ENCODE results near the gene MUC5B.
"Not testable (repeated sequence)": the region's sequence is repeated elsewhere in the genome, so short reads cannot be mapped to it uniquely, and the experiment has no call there.

MUC5B gene

GRCh38 chr11:1180171-1180570 lies 42.7 kb upstream of the MUC5B start:
- Histone ChIP-seq H3K4me1 (ENCODE audit: control insufficient read depth, insufficient read depth, low read length) (peaks cover 18% of the 10 kb centered on the region), H3K9me3 (ENCODE audit: control insufficient read depth, low read length) (no peaks in the 10 kb centered on the region), H3K36me3 (ENCODE audit: control insufficient read depth, insufficient read depth, low read length) (peaks cover 58% of the 10 kb centered on the region), H3K9ac (ENCODE audit: low read length) (no peak overlapping the region), H3K4me3 (ENCODE audit: low read length) (no peak overlapping the region), H3K27me3 (ENCODE audit: control insufficient read depth, insufficient read depth, low read length) (no peaks in the 10 kb centered on the region)

GRCh38 chr11:1180947-1181391 lies 41.9 kb upstream of the MUC5B start:
- H3K4me3 ChIP-seq (ENCODE audit: low read length) = no peak overlapping the region
- peaks cover 12% of the 10 kb centered on the region for H3K4me1 ChIP-seq (ENCODE audit: control insufficient read depth, insufficient read depth, low read length)
- H3K9me3 ChIP-seq (ENCODE audit: control insufficient read depth, low read length) = no peaks in the 10 kb centered on the region
- peaks cover 58% of the 10 kb centered on the region for H3K36me3 ChIP-seq (ENCODE audit: control insufficient read depth, insufficient read depth, low read length)
- H3K9ac ChIP-seq (ENCODE audit: low read length) = no peak overlapping the region
- no peaks in the 10 kb centered on the region for H3K27me3 ChIP-seq (ENCODE audit: control insufficient read depth, insufficient read depth, low read length)

GRCh38 chr11:1181420-1181819 lies 41.4 kb upstream of the MUC5B start:
- H3K36me3 ChIP-seq (ENCODE audit: control insufficient read depth, insufficient read depth, low read length) = peaks cover 57% of the 10 kb centered on the region
- H3K9me3 ChIP-seq (ENCODE audit: control insufficient read depth, low read length) = no peaks in the 10 kb centered on the region
- H3K4me3 ChIP-seq (ENCODE audit: low read length) = no peak overlapping the region
- H3K4me1 ChIP-seq (ENCODE audit: control insufficient read depth, insufficient read depth, low read length) = peaks cover 15% of the 10 kb centered on the region
- H3K27me3 ChIP-seq (ENCODE audit: control insufficient read depth, insufficient read depth, low read length) = no peaks in the 10 kb centered on the region
- no peak overlapping the region for H3K9ac ChIP-seq (ENCODE audit: low read length)

- H3K4me1 ChIP-seq (ENCODE audit: control insufficient read depth, insufficient read depth, low read length) = peaks cover 15% of the 10 kb centered on the region
- no peak overlapping the region for H3K9ac ChIP-seq (ENCODE audit: low read length)
- peaks cover 58% of the 10 kb centered on the region for H3K36me3 ChIP-seq (ENCODE audit: control insufficient read depth, insufficient read depth, low read length)
- no peaks in the 10 kb centered on the region for H3K27me3 ChIP-seq (ENCODE audit: control insufficient read depth, insufficient read depth, low read length)
- H3K4me3 ChIP-seq (ENCODE audit: low read length) = no peak overlapping the region
- no peaks in the 10 kb centered on the region for H3K9me3 ChIP-seq (ENCODE audit: control insufficient read depth, low read length)
Observed at GRCh38 chr11:1181853-1182535, 40.9 kb upstream of the MUC5B start.

- H3K9ac ChIP-seq (ENCODE audit: low read length); H3K27me3 ChIP-seq (ENCODE audit: control insufficient read depth, insufficient read depth, low read length); H3K4me1 ChIP-seq (ENCODE audit: control insufficient read depth, insufficient read depth, low read length); H3K4me3 ChIP-seq (ENCODE audit: low read length); H3K9me3 ChIP-seq (ENCODE audit: control insufficient read depth, low read length): not testable (repeated sequence)
- H3K36me3 ChIP-seq (ENCODE audit: control insufficient read depth, insufficient read depth, low read length) = peaks cover 49% of the 10 kb centered on the region
Observed at GRCh38 chr11:1184139-1184538, 38.7 kb upstream of the MUC5B start.

GRCh38 chr11:1188451-1189130 lies 34.3 kb upstream of the MUC5B start:
- not testable (repeated sequence) for H3K4me3 ChIP-seq (ENCODE audit: low read length); H3K9ac ChIP-seq (ENCODE audit: low read length)
- H3K36me3 ChIP-seq (ENCODE audit: control insufficient read depth, insufficient read depth, low read length) = peaks cover 58% of the 10 kb centered on the region

GRCh38 chr11:1189816-1190215 lies 33.0 kb upstream of the MUC5B start:
- Histone ChIP-seq H3K4me1 (ENCODE audit: control insufficient read depth, insufficient read depth, low read length) (peaks cover 11% of the 10 kb centered on the region), H3K36me3 (ENCODE audit: control insufficient read depth, insufficient read depth, low read length) (peaks cover 66% of the 10 kb centered on the region)
- H3K4me3 ChIP-seq (ENCODE audit: low read length); H3K27me3 ChIP-seq (ENCODE audit: control insufficient read depth, insufficient read depth, low read length); H3K9me3 ChIP-seq (ENCODE audit: control insufficient read depth, low read length); H3K9ac ChIP-seq (ENCODE audit: low read length): not testable (repeated sequence)

More at GRCh38 chr11:1188451-1189130, 34.3 kb upstream of the MUC5B start:
- H3K27me3 ChIP-seq (ENCODE audit: control insufficient read depth, insufficient read depth, low read length); H3K9me3 ChIP-seq (ENCODE audit: control insufficient read depth, low read length): not testable (repeated sequence)
- peaks cover 11% of the 10 kb centered on the region for H3K4me1 ChIP-seq (ENCODE audit: control insufficient read depth, insufficient read depth, low read length)

GRCh38 chr11:1191786-1192470 lies 30.9 kb upstream of the MUC5B start:
- not testable (repeated sequence) for H3K4me3 ChIP-seq (ENCODE audit: low read length); H3K4me1 ChIP-seq (ENCODE audit: control insufficient read depth, insufficient read depth, low read length); H3K27me3 ChIP-seq (ENCODE audit: control insufficient read depth, insufficient read depth, low read length); H3K9ac ChIP-seq (ENCODE audit: low read length); H3K9me3 ChIP-seq (ENCODE audit: control insufficient read depth, low read length)
- H3K36me3 ChIP-seq (ENCODE audit: control insufficient read depth, insufficient read depth, low read length) = peaks cover 60% of the 10 kb centered on the region

- no peak overlapping the region for H3K9ac ChIP-seq (ENCODE audit: low read length)
- peaks cover 4% of the 10 kb centered on the region for H3K4me1 ChIP-seq (ENCODE audit: control insufficient read depth, insufficient read depth, low read length)
- peaks cover 3% of the 10 kb centered on the region for H3K27me3 ChIP-seq (ENCODE audit: control insufficient read depth, insufficient read depth, low read length)
- H3K36me3 ChIP-seq (ENCODE audit: control insufficient read depth, insufficient read depth, low read length) = peaks cover 53% of the 10 kb centered on the region
- H3K9me3 ChIP-seq (ENCODE audit: control insufficient read depth, low read length) = no peaks in the 10 kb centered on the region
- no peak overlapping the region for H3K4me3 ChIP-seq (ENCODE audit: low read length)
Observed at GRCh38 chr11:1192741-1193325, 30.0 kb upstream of the MUC5B start.

GRCh38 chr11:1193326-1194230 lies 29.3 kb upstream of the MUC5B start:
- peaks cover 53% of the 10 kb centered on the region for H3K36me3 ChIP-seq (ENCODE audit: control insufficient read depth, insufficient read depth, low read length)
- H3K4me3 ChIP-seq (ENCODE audit: low read length) = no peak overlapping the region
- no peaks in the 10 kb centered on the region for H3K9me3 ChIP-seq (ENCODE audit: control insufficient read depth, low read length)
- no peak overlapping the region for H3K9ac ChIP-seq (ENCODE audit: low read length)
- H3K4me1 ChIP-seq (ENCODE audit: control insufficient read depth, insufficient read depth, low read length) = peaks cover 4% of the 10 kb centered on the region
- peaks cover 3% of the 10 kb centered on the region for H3K27me3 ChIP-seq (ENCODE audit: control insufficient read depth, insufficient read depth, low read length)

GRCh38 chr11:1194231-1194976 lies 28.5 kb upstream of the MUC5B start:
- Histone ChIP-seq H3K27me3 (ENCODE audit: control insufficient read depth, insufficient read depth, low read length) (peaks cover 6% of the 10 kb centered on the region), H3K4me3 (ENCODE audit: low read length) (no peak overlapping the region), H3K36me3 (ENCODE audit: control insufficient read depth, insufficient read depth, low read length) (peaks cover 47% of the 10 kb centered on the region)

More at GRCh38 chr11:1194231-1194976, 28.5 kb upstream of the MUC5B start:
- Histone ChIP-seq H3K9ac (ENCODE audit: low read length) (no peak overlapping the region), H3K9me3 (ENCODE audit: control insufficient read depth, low read length) (no peaks in the 10 kb centered on the region), H3K4me1 (ENCODE audit: control insufficient read depth, insufficient read depth, low read length) (peaks cover 3% of the 10 kb centered on the region)
